22Rv1 (cell line): Measurements from ENCODE around the gene DHDH.

ENCODE experiments used
- ZFX ChIP-seq: fragments of 450-650 bp; IDR thresholded peaks from 2 replicates; pipeline ENCODE4 v1.6.1; 2017; ENCODE audit warnings: antibody characterized with exemption, borderline replicate concordance
- TF ChIP-seq, protein P1 (sequence below): fragments of 450-650 bp; IDR thresholded peaks from 2 replicates; pipeline ENCODE4 v1.5.1; 2017; ENCODE audit warnings: mild to moderate bottlenecking

DNA sequence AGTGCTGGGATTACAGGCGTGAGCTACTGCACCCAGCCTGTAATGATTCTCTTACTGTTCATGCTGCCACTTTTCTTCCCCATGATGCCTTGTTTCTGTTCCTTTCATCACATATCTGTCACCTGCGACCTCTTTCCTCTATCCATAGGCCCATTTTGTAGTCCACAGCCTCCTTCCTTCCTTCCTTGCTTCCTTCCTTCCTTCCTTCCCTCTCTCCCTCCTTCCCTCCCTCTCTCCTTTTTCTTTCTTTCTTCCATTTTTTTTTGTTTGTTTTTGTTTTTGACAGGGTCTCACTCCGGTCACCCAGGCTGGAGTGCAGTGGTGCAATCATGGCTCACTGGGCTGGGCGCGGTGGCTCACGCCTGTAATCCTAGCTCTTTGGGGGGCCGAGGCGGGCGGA, 55.4 kb downstream of the DHDH start:
- TF ChIP-seq, protein P1, sequence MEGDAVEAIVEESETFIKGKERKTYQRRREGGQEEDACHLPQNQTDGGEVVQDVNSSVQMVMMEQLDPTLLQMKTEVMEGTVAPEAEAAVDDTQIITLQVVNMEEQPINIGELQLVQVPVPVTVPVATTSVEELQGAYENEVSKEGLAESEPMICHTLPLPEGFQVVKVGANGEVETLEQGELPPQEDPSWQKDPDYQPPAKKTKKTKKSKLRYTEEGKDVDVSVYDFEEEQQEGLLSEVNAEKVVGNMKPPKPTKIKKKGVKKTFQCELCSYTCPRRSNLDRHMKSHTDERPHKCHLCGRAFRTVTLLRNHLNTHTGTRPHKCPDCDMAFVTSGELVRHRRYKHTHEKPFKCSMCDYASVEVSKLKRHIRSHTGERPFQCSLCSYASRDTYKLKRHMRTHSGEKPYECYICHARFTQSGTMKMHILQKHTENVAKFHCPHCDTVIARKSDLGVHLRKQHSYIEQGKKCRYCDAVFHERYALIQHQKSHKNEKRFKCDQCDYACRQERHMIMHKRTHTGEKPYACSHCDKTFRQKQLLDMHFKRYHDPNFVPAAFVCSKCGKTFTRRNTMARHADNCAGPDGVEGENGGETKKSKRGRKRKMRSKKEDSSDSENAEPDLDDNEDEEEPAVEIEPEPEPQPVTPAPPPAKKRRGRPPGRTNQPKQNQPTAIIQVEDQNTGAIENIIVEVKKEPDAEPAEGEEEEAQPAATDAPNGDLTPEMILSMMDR, result no peak
- TF ChIP-seq ZFX, result no peak
